Testis (tissue), 2 donors: Measurements from ENCODE around the gene HSH2D.
"Not testable (repeated sequence)": the region's sequence is repeated elsewhere in the genome, so short reads cannot be mapped to it uniquely, and the experiment has no call there.

Experiments used
- POLR2A ChIP-seq: fragments of 450-650 bp; IDR thresholded peaks from one replicate; pipeline ENCODE4 v1.6.1; 2017; ENCODE audit warnings: antibody characterized with exemption, mild to moderate bottlenecking, moderate library complexity
- TF ChIP-seq, protein P1 (sequence below), 3 experiments: fragments of 450-650 bp in 2 of 3; fragments of 200-600 bp in 1 of 3; sonication (generic) in 1 of 3; IDR thresholded peaks; one replicate each; pipeline ENCODE4 v1.5.1; 2016 to 2019; ENCODE audit warnings: antibody characterized with exemption in 3 of 3, mild to moderate bottlenecking in 2 of 3, moderate library complexity in 1 of 3

GRCh38 chr19:16099314-16099965, 44.0 kb upstream of the HSH2D start:
- TF ChIP-seq, protein P1, sequence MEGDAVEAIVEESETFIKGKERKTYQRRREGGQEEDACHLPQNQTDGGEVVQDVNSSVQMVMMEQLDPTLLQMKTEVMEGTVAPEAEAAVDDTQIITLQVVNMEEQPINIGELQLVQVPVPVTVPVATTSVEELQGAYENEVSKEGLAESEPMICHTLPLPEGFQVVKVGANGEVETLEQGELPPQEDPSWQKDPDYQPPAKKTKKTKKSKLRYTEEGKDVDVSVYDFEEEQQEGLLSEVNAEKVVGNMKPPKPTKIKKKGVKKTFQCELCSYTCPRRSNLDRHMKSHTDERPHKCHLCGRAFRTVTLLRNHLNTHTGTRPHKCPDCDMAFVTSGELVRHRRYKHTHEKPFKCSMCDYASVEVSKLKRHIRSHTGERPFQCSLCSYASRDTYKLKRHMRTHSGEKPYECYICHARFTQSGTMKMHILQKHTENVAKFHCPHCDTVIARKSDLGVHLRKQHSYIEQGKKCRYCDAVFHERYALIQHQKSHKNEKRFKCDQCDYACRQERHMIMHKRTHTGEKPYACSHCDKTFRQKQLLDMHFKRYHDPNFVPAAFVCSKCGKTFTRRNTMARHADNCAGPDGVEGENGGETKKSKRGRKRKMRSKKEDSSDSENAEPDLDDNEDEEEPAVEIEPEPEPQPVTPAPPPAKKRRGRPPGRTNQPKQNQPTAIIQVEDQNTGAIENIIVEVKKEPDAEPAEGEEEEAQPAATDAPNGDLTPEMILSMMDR (IDR thresholded peaks at IDR 0.05) = not testable (repeated sequence)
- TF ChIP-seq POLR2A = not testable (repeated sequence)
